OCI-LY7 (cell line): ENCODE data around the gene C1QL2.

ENCODE experiments used
- EZH2phosphoT487 ChIP-seq: fragments of 200-600 bp; sonication (generic); IDR thresholded peaks from 2 replicates; pipeline ENCODE4 v1.6.1; 2018; ENCODE audit warnings: low read depth, borderline replicate concordance, mild to moderate bottlenecking, mixed run types, antibody characterized with exemption, low read length, moderate library complexity, mixed read lengths
- TF ChIP-seq, protein P1 (sequence below): fragments of 200-600 bp; sonication (generic); conservative IDR thresholded peaks from 2 replicates; pipeline ENCODE4 v1.5.1; 2014; ENCODE audit warnings: mild to moderate bottlenecking, antibody characterized with exemption, low read length, moderate library complexity, mixed read lengths

DNA sequence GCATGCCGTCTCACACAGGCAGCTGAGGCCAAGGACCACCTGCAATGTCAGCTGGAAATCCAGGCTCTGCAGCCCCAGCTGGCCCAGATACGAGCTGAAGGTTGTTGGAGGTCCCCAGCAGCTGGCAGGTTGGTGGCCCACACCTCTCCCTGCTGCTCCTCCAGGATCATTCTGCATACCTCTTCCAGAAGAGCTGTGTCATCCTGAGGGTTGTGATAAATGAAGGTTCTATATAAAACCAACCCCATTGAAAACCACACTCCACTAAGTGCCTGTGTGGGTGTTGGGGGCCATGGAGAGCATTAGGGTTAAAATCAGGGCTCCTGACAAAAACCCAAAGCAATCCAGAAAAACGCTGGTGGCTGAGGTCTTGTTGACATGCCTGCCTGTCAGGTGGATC, 50.4 kb downstream of the C1QL2 start:
- TF ChIP-seq, protein P1, sequence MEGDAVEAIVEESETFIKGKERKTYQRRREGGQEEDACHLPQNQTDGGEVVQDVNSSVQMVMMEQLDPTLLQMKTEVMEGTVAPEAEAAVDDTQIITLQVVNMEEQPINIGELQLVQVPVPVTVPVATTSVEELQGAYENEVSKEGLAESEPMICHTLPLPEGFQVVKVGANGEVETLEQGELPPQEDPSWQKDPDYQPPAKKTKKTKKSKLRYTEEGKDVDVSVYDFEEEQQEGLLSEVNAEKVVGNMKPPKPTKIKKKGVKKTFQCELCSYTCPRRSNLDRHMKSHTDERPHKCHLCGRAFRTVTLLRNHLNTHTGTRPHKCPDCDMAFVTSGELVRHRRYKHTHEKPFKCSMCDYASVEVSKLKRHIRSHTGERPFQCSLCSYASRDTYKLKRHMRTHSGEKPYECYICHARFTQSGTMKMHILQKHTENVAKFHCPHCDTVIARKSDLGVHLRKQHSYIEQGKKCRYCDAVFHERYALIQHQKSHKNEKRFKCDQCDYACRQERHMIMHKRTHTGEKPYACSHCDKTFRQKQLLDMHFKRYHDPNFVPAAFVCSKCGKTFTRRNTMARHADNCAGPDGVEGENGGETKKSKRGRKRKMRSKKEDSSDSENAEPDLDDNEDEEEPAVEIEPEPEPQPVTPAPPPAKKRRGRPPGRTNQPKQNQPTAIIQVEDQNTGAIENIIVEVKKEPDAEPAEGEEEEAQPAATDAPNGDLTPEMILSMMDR = no peak
- TF ChIP-seq EZH2phosphoT487 = no peak
